ENCODE data around the gene SKAP2.

GRCh38 chr7:26721450-26721849 is 142.9 kb downstream of the SKAP2 start:
- no peak for TF ChIP-seq CTCF (conservative IDR thresholded peaks at IDR 0.05; ENCODE audit: low read depth, low read length)
- no peak for TF ChIP-seq USF2 (IDR thresholded peaks at IDR 0.05; ENCODE audit: low read depth, low read length)
- TF ChIP-seq SMC3 (IDR thresholded peaks at IDR 0.05; ENCODE audit: low read depth, low read length), result no peak
- no peak for TF ChIP-seq CEBPB (IDR thresholded peaks at IDR 0.05; ENCODE audit: low read depth, low read length)
- no peak for TF ChIP-seq RAD21 (IDR thresholded peaks at IDR 0.05; ENCODE audit: low read length)
- no peak for TF ChIP-seq ELK1 (IDR thresholded peaks at IDR 0.05; ENCODE audit: borderline replicate concordance, low read depth, low read length)
- no peak for TF ChIP-seq FOS (IDR thresholded peaks at IDR 0.05; ENCODE audit: low read depth, low read length)
- no peak for TF ChIP-seq POLR2A (IDR thresholded peaks at IDR 0.05; ENCODE audit: low read depth, low read length)
- TF ChIP-seq MXI1 (IDR thresholded peaks at IDR 0.05; ENCODE audit: borderline replicate concordance, low read depth, low read length), result no peak
- no peak for TF ChIP-seq RFX5 (IDR thresholded peaks at IDR 0.05; ENCODE audit: low read depth, low read length)
- no peak for TF ChIP-seq BHLHE40 (IDR thresholded peaks at IDR 0.05; ENCODE audit: low read depth, low read length)
- TF ChIP-seq NFE2L2 (IDR thresholded peaks at IDR 0.05; ENCODE audit: low read depth, low read length), result no peak
